Activated CD4-positive, alpha-beta T cell treated with anti-CD3 and anti-CD28 coated beads for 48 hours (primary cell): ENCODE measurements around the gene LIPA.
"Not testable (repeated sequence)": the region's sequence is repeated elsewhere in the genome, so short reads cannot be mapped to it uniquely, and the experiment has no call there.

Experiments
- DNase-seq: peaks from one replicate; pipeline ENCODE4 v3.0.0-alpha.2; 2020

Gene LIPA

GRCh38 chr10:89269433-89270152, 18.0 kb upstream of the LIPA start:
- DNase-seq: no peak

- DNase-seq: no peak
Measured at GRCh38 chr10:89266721-89267453, 15.3 kb upstream of the LIPA start.

DNA sequence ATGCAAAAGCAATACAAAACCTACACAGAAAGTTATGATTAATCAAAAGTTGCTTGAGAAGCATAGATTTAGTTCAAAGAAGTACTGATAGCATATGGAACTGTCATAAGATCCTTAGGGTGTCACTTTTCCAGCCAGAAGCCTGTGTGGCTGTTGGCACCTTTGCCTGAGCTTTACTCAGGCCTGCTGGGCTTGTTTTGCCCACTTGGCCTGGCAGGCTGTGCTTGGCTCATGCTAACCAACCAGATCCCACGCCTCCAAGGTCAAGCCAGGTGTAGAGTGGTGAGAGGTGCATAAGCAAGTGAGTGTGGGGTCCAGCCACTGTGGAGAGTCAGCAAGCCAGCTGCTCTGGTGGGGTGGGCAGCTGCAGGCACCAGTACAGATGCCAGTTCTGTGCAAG, 12.0 kb upstream of the LIPA start:
- no peak for DNase-seq

DNA sequence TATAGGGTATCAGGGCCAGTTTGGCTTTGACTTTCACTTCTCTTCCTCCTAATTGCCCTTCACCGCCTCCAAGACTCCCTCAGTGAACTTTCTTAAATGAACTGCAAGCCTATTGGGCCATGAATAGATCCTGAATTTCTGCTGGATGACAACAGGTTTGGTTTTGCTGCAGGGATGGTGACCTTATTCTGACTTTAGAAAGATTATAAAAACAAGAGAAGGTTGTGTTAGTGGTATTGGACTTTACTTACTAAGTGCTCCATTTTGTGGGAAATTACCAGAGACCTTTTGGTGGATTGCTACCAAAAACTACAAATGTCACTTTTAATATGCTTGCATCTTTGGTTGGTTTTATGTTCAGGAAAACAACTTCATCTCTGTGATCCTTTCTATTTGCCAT, 11.5 kb upstream of the LIPA start:
- no peak for DNase-seq

GRCh38 chr10:89262086-89263051, 10.8 kb upstream of the LIPA start:
- no peak for DNase-seq

DNA sequence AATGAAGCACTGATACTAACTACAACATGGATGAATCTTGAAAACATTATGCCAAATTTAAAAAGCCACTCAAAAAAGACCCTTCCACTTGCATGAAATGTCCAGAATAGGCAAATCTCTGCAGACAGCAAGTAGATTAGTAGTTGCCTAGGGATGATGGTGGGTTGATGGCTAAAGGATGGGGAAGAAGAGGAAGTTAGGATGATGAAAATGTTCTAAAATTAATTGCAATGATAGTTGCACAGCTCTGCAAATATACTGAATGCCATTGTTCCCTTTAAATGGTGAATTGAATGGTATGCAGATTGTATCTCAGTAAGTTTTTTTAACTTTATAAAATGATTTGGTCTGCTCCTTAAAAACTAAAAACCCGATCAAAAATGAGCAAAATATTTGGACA, 7.3 kb upstream of the LIPA start:
- DNase-seq: no peak

DNA sequence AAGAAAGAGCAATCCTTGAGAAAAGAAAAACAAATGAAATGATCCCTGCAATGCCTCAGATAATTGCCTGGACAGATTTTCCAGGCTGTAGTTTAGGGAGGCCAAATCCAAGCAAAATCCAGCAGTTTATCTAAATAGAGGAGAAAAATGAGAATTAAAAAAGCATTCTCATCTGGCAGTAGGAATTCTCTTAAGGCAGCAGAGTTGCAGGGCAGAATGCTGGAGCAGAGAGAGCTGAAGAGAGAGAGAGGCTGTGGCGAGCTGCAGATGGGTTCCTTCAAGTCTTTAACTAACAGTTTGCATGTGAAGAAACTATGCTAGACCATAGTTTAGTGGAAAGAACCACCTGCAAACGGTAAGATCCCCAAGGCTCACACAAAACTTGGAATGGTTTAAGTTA, 6.0 kb upstream of the LIPA start:
- DNase-seq: no peak

DNA sequence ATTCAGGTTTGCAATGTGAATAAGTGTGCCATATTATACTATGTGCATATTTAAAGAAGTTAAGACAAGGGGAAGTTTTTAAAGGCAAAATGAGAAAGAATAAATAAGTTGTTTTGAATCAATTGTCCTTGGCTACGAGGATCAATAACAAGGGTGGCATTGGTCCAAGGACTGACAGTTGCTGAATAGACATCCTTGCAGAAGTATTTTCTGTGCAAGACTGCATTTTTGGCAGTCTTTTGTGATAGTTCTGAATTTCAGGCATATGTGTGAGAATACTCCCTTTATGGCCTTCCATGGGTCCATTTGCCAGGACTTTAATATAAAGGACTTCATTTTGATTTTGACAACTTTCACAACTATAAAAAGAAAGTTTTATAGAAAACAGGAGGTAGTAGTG, 5.4 kb upstream of the LIPA start:
- DNase-seq: no peak

- no peak for DNase-seq
Measured at GRCh38 chr10:89256340-89256739, 4.8 kb upstream of the LIPA start.

DNA sequence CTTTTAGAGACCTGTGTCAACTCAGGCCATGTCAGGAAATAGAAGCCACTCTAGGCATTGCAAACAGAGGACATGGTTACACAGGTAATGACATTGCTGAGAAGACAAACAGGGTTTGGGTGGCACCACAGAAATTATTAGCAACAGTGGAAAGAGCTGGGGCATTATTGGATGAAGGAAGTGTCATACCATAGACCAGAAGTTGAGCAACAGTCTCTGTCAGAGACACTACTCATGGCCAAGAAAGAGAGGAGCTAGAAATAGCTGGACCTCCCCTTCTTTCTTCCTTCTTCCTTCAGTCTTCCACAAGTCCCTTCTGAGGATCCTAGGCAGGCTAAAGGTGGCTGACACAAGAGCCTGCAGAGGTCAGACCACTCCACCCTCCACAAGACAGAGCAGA, 4.2 kb upstream of the LIPA start:
- DNase-seq: no peak

DNA sequence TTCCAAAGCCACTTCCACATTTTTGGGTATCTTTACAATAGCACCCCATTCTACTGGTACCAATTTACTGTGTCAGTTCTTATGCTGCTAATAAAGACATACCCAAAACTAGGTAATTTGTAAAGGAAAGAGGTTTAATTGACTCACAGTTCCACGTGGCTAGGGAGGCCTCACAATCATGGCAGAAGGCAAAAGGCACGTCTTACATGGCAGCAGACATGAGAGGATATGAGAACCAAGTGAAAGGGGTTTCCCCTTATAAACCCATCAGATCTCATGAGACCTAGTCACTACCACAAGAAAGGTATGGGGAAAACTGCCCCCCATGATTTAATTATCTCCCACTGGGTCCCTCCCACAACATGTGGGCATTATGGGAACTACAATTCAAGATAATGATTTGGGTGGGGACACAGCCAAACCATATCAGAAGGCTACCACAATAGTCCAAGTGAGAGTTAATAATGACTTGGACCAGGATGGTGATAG, 3.6 kb upstream of the LIPA start:
- peak; percentile 37 for DNase-seq

GRCh38 chr10:89252225-89252585, 630 bp upstream of the LIPA start:
- DNase-seq: no peak

DNA sequence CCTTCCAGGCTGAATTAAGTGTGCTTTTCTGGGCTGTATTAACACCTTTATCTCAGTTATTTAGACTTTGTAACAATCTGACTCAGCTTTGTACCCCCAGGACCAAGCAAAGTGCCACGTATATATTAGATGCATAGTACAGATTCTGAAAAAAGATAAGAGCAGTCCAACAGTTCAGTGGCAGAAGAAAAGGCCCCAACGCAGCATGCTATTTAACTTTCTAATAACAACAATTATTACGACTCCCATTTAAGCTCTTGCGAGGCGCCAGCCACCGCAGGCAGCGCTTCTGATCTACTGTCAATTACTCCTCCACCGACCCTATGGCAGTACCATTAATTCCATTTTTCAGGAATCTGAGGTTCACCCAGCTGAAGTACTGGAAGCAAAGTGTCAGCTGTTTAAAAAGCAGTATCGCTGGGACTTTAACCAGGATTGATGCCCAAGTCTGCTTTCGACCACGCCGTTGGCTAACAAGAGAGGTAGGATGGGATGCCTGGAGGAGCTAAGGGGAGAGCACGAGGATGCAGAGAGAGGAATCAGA, 638 bp downstream of the LIPA start:
- DNase-seq: no peak

GRCh38 chr10:89248990-89249389, 2.6 kb downstream of the LIPA start:
- no peak for DNase-seq

DNA sequence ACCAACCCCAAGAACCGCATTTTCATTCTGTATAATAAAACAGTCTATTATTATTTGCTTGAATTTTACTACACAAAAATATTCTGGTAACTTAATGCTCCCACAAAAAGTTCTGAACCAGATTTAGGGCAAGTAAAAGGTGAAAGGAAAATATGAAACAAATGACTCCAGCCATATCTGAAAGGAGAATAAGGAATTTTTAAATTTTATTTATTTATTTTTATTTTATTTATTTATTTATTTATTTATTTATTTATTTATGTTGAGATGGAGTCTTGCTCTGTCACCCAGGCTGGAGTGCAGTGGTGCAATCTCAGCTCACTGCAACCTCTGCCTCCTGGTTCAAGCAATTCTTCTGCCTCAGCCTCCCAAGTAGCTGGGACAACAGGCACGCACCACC, 4.0 kb downstream of the LIPA start:
- DNase-seq: not testable (repeated sequence)

DNA sequence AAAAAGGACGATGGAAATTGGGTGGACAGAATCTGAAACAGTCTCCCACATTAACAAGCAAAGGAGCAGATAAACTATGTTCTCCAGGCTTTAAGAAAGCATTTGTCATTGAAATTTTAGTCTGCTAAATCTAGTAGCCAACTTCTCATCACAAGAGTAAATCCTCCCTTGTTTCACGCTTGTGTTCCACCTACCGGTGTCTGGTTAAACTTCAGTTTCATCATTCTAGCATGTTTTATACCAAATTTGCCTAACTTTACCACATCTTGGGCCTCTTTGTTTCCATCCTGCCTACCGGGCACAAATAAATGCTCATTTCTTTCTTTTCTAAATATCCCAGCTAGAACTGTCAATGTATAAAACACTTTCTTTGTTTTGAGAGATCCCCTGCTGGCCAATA, 5.8 kb downstream of the LIPA start:
- DNase-seq: no peak

GRCh38 chr10:89242840-89243568, 8.6 kb downstream of the LIPA start:
- no peak for DNase-seq

DNA sequence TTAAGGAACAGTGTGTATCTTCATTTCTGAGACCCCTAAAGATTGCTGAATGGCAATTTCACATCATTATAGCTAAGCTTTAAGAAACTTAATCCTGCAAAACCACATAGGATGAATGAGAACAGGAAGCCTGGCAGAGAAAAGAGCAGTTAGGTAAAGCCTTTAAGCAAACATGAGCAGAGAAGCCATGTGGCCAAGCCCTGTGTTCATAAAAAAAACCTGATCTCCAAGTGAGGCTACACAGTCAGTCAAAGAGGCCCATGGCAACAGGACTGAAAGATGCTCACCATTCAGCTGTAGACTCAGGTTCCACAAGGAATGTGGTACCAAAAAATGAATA, 9.3 kb downstream of the LIPA start:
- no peak for DNase-seq

DNA sequence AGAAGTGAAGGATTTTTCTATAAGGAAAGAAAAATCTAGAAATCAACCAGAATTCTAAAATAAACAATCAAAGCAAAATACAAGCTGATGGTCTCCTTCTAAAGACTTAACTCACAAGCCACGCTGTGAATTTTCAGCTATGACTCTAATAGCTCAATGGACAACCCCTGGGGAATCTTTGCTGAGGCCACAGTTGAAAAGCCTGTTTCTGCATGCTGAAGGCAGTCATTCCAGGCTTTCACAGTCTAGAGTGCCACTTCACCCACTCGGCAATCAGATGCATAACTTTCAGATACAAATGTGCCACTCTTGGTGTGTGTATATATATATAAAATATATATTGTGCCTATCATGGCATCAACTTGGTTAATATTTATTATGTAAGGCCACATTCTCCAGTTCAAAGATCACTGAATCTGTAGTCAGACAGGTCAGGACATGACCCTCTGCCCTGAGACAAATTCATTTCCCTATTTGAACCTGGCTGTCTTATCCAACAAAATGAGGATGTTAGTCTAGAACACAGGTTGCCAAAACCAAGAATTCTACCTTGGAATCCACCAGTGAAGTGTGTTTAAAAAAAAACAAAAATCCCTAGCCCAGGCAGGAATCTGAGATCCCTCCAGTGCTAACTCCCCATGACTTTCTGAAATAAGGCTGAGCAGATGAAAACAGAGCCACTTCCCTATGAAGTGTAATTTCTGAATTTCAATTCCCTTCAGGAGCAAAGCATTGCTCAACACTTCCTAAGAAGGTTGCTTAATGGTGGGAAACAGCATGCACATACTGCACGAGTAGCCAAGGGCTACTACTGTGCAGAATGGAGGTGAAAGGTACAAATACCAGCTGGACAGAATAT, 9.9 kb downstream of the LIPA start:
- DNase-seq: no peak

GRCh38 chr10:89241026-89241425, 10.5 kb downstream of the LIPA start:
- DNase-seq: no peak

- no peak for DNase-seq
Measured at GRCh38 chr10:89240519-89240918, 11.1 kb downstream of the LIPA start.
